ENCODE results near the gene AP4E1. TPM values are rescaled to one million over a fixed set of nuclear protein-coding genes. Genes with fewer than 3 reads are reported as not detected.

Gene AP4E1
- total and polyA plus RNA-seq, 2 of the 8 experiments (the other 6 are each of a cell fraction or from before 2014, with no cell fraction given) = 1.4 to 10.9 TPM

GRCh38 chr15:51038162-51038973, 129.9 kb downstream of the AP4E1 start:
- H3K9ac ChIP-seq (replicated peaks in 1 of 4; ENCODE audit: extremely low read depth in 1 of 4, low read depth in 3 of 4, low read length in 3 of 4) = no peak overlapping the region
- FAIRE-seq = no peak
- 76% methylated on average over 7 of the region's 7 CpGs; no CpG with 5 or more reads in 1 of the 2 experiments for WGBS, 2 experiments (ENCODE audit: extremely low coverage in 1 of 2, insufficient coverage in 1 of 2, insufficient read length in 1 of 2, insufficient replicate concordance in 2 of 2, low coverage in 1 of 2, low lambda C conversion rate in 2 of 2, missing lambda C conversion rate in 1 of 2)
- TF ChIP-seq KDM4A (IDR thresholded peaks at IDR 0.05; ENCODE audit: low read depth, low read length, severe bottlenecking) = no peak
- no peak for TF ChIP-seq SRF (IDR thresholded peaks at IDR 0.05; ENCODE audit: low read depth, low read length)
- no peak for TF ChIP-seq MAFK (IDR thresholded peaks at IDR 0.05; ENCODE audit: low read depth, low read length)
- TF ChIP-seq SP2 (IDR thresholded peaks at IDR 0.05; ENCODE audit: low read length) = no peak
- no peak for TF ChIP-seq NRF1 (IDR thresholded peaks at IDR 0.05; ENCODE audit: low read depth, low read length)
- no peak for TF ChIP-seq KDM1A (IDR thresholded peaks at IDR 0.05; ENCODE audit: borderline replicate concordance, low read length)
- TF ChIP-seq SAP30 (IDR thresholded peaks at IDR 0.05; ENCODE audit: insufficient read depth, insufficient replicate concordance, low read length) = no peak
- no peak for TF ChIP-seq SP4 (IDR thresholded peaks at IDR 0.05; ENCODE audit: low read length)
- TF ChIP-seq CEBPB (IDR thresholded peaks at IDR 0.05; ENCODE audit: low read depth, low read length) = no peak
- no peak for TF ChIP-seq CHD2 (IDR thresholded peaks at IDR 0.05; ENCODE audit: low read length)
- no peak for TF ChIP-seq SIX5 (IDR thresholded peaks at IDR 0.05; ENCODE audit: low read depth, low read length)
- TF ChIP-seq CHD1 (IDR thresholded peaks at IDR 0.05; ENCODE audit: low read depth, low read length) = no peak
- TF ChIP-seq YY1 (IDR thresholded peaks at IDR 0.05; ENCODE audit: low read depth, low read length) = no peak

More at GRCh38 chr15:51038162-51038973, 129.9 kb downstream of the AP4E1 start:
- ChIA-PET CTCF (ENCODE audit: partially characterized antibody) (interaction anchor here (1.3 to 1.7 kb wide), 2 partner anchors 14 to 62 kb away, joined by 3 to 5 read pairs; no protein-coding TSS in a partner anchor), POLR2A (ENCODE audit: partially characterized antibody) (interaction anchor here (0.7 to 2.2 kb wide), 3 partner anchors 11 to 39 kb away, joined by 3 to 9 read pairs (median 3); no protein-coding TSS in a partner anchor)
- H4K5ac ChIP-seq (ENCODE audit: insufficient read length, low read depth, low read length) = no peak overlapping the region
- H3K4me3 ChIP-seq (ENCODE audit: extremely low read depth in 1 of 4, insufficient read depth in 2 of 4, low read depth in 3 of 4, low read length in 4 of 4) = peak overlapping the region in 2 of 4 experiments; percentile 47 to 48; a peak in 4 of 8 replicates
- peaks cover 0 to 9% (median 4%) of the 10 kb centered on the region in 4 experiments; a peak in 5 of 7 replicates for H3K4me1 ChIP-seq (replicated peaks in 1 of 4; ENCODE audit: control insufficient read depth in 3 of 4, insufficient read depth in 4 of 4, low read length in 3 of 4)
- H2BK5ac ChIP-seq (ENCODE audit: low read depth, low read length) = peak overlapping the region; percentile 79
- H3K79me1 ChIP-seq (ENCODE audit: low read depth, low read length) = no peaks in the 10 kb centered on the region; the same call in 1 of the 2 replicates
- peak overlapping the region; percentile 9 to 73 for H3K4me2 ChIP-seq (ENCODE audit: insufficient read depth in 1 of 2, low read depth in 2 of 2, low read length in 2 of 2)
- no peak overlapping the region for H2AFZ ChIP-seq (ENCODE audit: low read length)
- no peak overlapping the region for H3K56ac ChIP-seq (replicated peaks; ENCODE audit: insufficient read length, low read depth, low read length)
- H3K27me3 ChIP-seq (replicated peaks in 1 of 4; ENCODE audit: control insufficient read depth in 3 of 4, extremely low read depth in 1 of 4, insufficient read depth in 3 of 4, low read length in 3 of 4) = no peaks in the 10 kb centered on the region
- peak overlapping the region; percentile 92 for H2BK15ac ChIP-seq (ENCODE audit: low read length)
- H2BK20ac ChIP-seq (ENCODE audit: low read length) = peak overlapping the region; percentile 29; the same call in 1 of the 2 replicates
- H4K20me1 ChIP-seq (replicated peaks in 1 of 2; ENCODE audit: control insufficient read depth in 1 of 2, insufficient read depth in 2 of 2, low read length in 2 of 2) = no peaks in the 10 kb centered on the region
- H3K14ac ChIP-seq (ENCODE audit: insufficient read length) = no peak overlapping the region
- H3K23ac ChIP-seq (ENCODE audit: insufficient read length) = no peak overlapping the region
- H3K9me3 ChIP-seq (ENCODE audit: insufficient read depth in 2 of 2, low read depth in 1 of 2, low read length in 1 of 2) = peaks cover 0 to 2% of the 10 kb centered on the region in 2 experiments; a peak in 1 of 4 replicates
- no peaks in the 10 kb centered on the region for H3K23me2 ChIP-seq (ENCODE audit: low read depth, low read length)
- peak overlapping the region; percentile 25 for H4K91ac ChIP-seq (replicated peaks; ENCODE audit: insufficient read length, low read length)
- H3K4ac ChIP-seq (replicated peaks; ENCODE audit: insufficient read length, low read depth, low read length) = no peak overlapping the region
- H3K36me3 ChIP-seq (ENCODE audit: control insufficient read depth in 2 of 4, insufficient read depth in 4 of 4, low read length in 3 of 4) = no peaks in the 10 kb centered on the region
- peak overlapping the region; percentile 60 for H3K18ac ChIP-seq (ENCODE audit: extremely low read depth, low read length)
- peak overlapping the region; percentile 94; the same call in 1 of the 2 replicates for H2BK12ac ChIP-seq (ENCODE audit: low read depth, low read length)
- H2AK5ac ChIP-seq (ENCODE audit: low read depth, low read length) = peak overlapping the region; percentile 90; the same call in 1 of the 2 replicates
- DNase-seq (ENCODE audit: low read depth in 1 of 2, low spot score in 2 of 2) = no peak
- H4K8ac ChIP-seq (ENCODE audit: extremely low read depth, insufficient read depth, low read length) = peak overlapping the region; percentile 71; the same call in 1 of the 2 replicates
- H2BK120ac ChIP-seq (replicated peaks; ENCODE audit: low read depth, low read length) = peak overlapping the region; percentile 83
- no peak overlapping the region for H3K27ac ChIP-seq (ENCODE audit: low read depth, low read length)
- peaks cover 0 to 7% of the 10 kb centered on the region in 2 experiments; a peak in 1 of 4 replicates for H3K79me2 ChIP-seq (ENCODE audit: control insufficient read depth in 1 of 2, insufficient read depth in 2 of 2, low read length in 2 of 2)
